HEK293T (cell line): Measurements from ENCODE around the gene TFB1M.
"Not testable (repeated sequence)": the region's sequence is repeated elsewhere in the genome, so short reads cannot be mapped to it uniquely, and the experiment has no call there.

Experiments used
- CTCF ChIA-PET: fragments of 350-600 bp; formaldehyde crosslinking; extraction: SDS; loops from one replicate; lab custom pipeline; 2021; ENCODE audit warnings: antibody characterized with exemption, inconsistent platforms; lab: Yijun Ruan, JAX
- POLR2A ChIA-PET: fragments of 350-600 bp; formaldehyde crosslinking; extraction: SDS; loops from one replicate; lab custom pipeline; 2020; ENCODE audit warnings: antibody characterized with exemption, inconsistent platforms; lab: Yijun Ruan, JAX
- DNase-seq: peaks from one replicate; pipeline ENCODE4 v3.0.0; 2012; ENCODE audit warnings: mixed read lengths; ENCODE audit errors: extremely low spot score
- ARNT ChIP-seq: fragments of 450-650 bp; IDR thresholded peaks from 2 replicates; pipeline ENCODE4 v1.6.1; 2017; ENCODE audit warnings: mild to moderate bottlenecking
- BHLHE40 ChIP-seq: fragments of 450-650 bp; IDR thresholded peaks from 2 replicates; pipeline ENCODE4 v1.6.1; 2016; ENCODE audit warnings: mild to moderate bottlenecking, moderate library complexity, borderline replicate concordance
- CTBP1 ChIP-seq: fragments of 450-650 bp; IDR thresholded peaks from 2 replicates; pipeline ENCODE4 v1.6.1; 2016; ENCODE audit warnings: borderline replicate concordance
- ELF4 ChIP-seq: fragments of 450-650 bp; IDR thresholded peaks from 2 replicates; pipeline ENCODE4 v1.6.1; 2017; ENCODE audit warnings: antibody characterized with exemption
- FOXA1 ChIP-seq: fragments of 450-650 bp; IDR thresholded peaks from 2 replicates; pipeline ENCODE4 v1.6.1; 2016; ENCODE audit warnings: mild to moderate bottlenecking
- FOXK2 ChIP-seq: fragments of 450-650 bp; IDR thresholded peaks from 2 replicates; pipeline ENCODE4 v1.6.1; 2016; ENCODE audit warnings: mild to moderate bottlenecking
- FOXM1 ChIP-seq: fragments of 450-650 bp; IDR thresholded peaks from 2 replicates; pipeline ENCODE4 v1.6.1; 2017; ENCODE audit warnings: mild to moderate bottlenecking, borderline replicate concordance
- HDGF ChIP-seq: fragments of 450-650 bp; IDR thresholded peaks from 2 replicates; pipeline ENCODE4 v1.6.1; 2017; ENCODE audit warnings: antibody characterized with exemption, borderline replicate concordance
- L3MBTL2 ChIP-seq: fragments of 450-650 bp; conservative IDR thresholded peaks from 2 replicates; pipeline ENCODE4 v1.6.1; 2016; ENCODE audit warnings: mild to moderate bottlenecking
- LEF1 ChIP-seq: fragments of 450-650 bp; IDR thresholded peaks from 2 replicates; pipeline ENCODE4 v1.6.1; 2017; ENCODE audit warnings: mild to moderate bottlenecking, borderline replicate concordance
- NFRKB ChIP-seq: fragments of 450-650 bp; IDR thresholded peaks from 2 replicates; pipeline ENCODE4 v1.6.1; 2016; ENCODE audit warnings: mild to moderate bottlenecking, moderate library complexity
- PKNOX1 ChIP-seq: fragments of 450-650 bp; IDR thresholded peaks from 2 replicates; pipeline ENCODE4 v1.6.1; 2016
- SP1 ChIP-seq: fragments of 450-650 bp; IDR thresholded peaks from 2 replicates; pipeline ENCODE4 v1.6.1; 2017
- SUZ12 ChIP-seq: fragments of 450-650 bp; IDR thresholded peaks from 2 replicates; pipeline ENCODE4 v1.6.1; 2016; ENCODE audit warnings: mild to moderate bottlenecking
- TARDBP ChIP-seq: fragments of 450-650 bp; IDR thresholded peaks from 2 replicates; pipeline ENCODE4 v1.6.1; 2016
- ZNF384 ChIP-seq: fragments of 450-650 bp; IDR thresholded peaks from 2 replicates; pipeline ENCODE4 v1.6.1; 2016

TFB1M gene

GRCh38 chr6:155223646-155224451, 90.4 kb downstream of the TFB1M start:
- CTCF ChIA-PET, result no interaction called here
- no peak for DNase-seq
- POLR2A ChIA-PET, result no interaction called here
- no peak for TF ChIP-seq NFRKB
- no peak for TF ChIP-seq ELF4
- no peak for TF ChIP-seq TARDBP
- TF ChIP-seq SP1, result no peak
- TF ChIP-seq ARNT, result no peak
- no peak for TF ChIP-seq PKNOX1
- no peak for TF ChIP-seq FOXA1
- TF ChIP-seq L3MBTL2, result no peak
- TF ChIP-seq HDGF, result no peak
- no peak for TF ChIP-seq CTBP1
- TF ChIP-seq FOXM1, result no peak
- no peak for TF ChIP-seq BHLHE40
- no peak for TF ChIP-seq SUZ12
- TF ChIP-seq FOXK2, result no peak
- no peak for TF ChIP-seq LEF1
- no peak for TF ChIP-seq ZNF384

GRCh38 chr6:155222506-155222905, 91.8 kb downstream of the TFB1M start:
- TF ChIP-seq FOXM1 (no peak), ARNT (no peak), SUZ12 (no peak), PKNOX1 (no peak), CTBP1 (no peak), ELF4 (no peak), BHLHE40 (no peak), NFRKB (no peak), L3MBTL2 (no peak), ZNF384 (no peak), FOXK2 (no peak), TARDBP (no peak), HDGF (no peak), LEF1 (no peak)

GRCh38 chr6:155221086-155221485, 93.2 kb downstream of the TFB1M start:
- POLR2A ChIA-PET, result no interaction called here
- CTCF ChIA-PET, result interaction anchor here (0.6 kb wide), 1 partner anchor 525 kb away, joined by 4 read pairs; no protein-coding TSS in a partner anchor
- no peak for DNase-seq
- TF ChIP-seq BHLHE40 (no peak), TARDBP (no peak), ELF4 (no peak), LEF1 (no peak)

More at GRCh38 chr6:155222506-155222905, 91.8 kb downstream of the TFB1M start:
- ChIA-PET CTCF (interaction anchor here (0.7 kb wide), 1 partner anchor 80 kb away, joined by 3 read pairs; no protein-coding TSS in a partner anchor), POLR2A (no interaction called here)
- DNase-seq, result no peak

GRCh38 chr6:155219858-155220301, 94.4 kb downstream of the TFB1M start:
- DNase-seq, result no peak
- ChIA-PET POLR2A (no interaction called here), CTCF (no interaction called here)
- TF ChIP-seq ZNF384 (no peak), FOXA1 (no peak), FOXK2 (no peak), CTBP1 (no peak), BHLHE40 (no peak), ELF4 (no peak), FOXM1 (no peak), L3MBTL2 (no peak), PKNOX1 (no peak), SUZ12 (no peak), SP1 (no peak), TARDBP (no peak), ARNT (no peak), HDGF (no peak)

GRCh38 chr6:155219299-155219698, 95.0 kb downstream of the TFB1M start:
- POLR2A ChIA-PET, result no interaction called here
- CTCF ChIA-PET, result no interaction called here
- DNase-seq, result no peak
- TF ChIP-seq NFRKB, result no peak

- POLR2A ChIA-PET, CTCF ChIA-PET, DNase-seq: not testable (repeated sequence)
Measured at GRCh38 chr6:155218711-155219110, 95.6 kb downstream of the TFB1M start.
